LNCAP (cell line): ENCODE measurements around the gene TAF5L.
A peak's percentile ranks its signal among the peaks of the same experiment; 100 is the strongest.

Source experiments
- CTCF ChIP-seq: fragments of 450-650 bp; IDR thresholded peaks from 2 replicates; pipeline ENCODE4 v1.5.1; 2017; ENCODE audit warnings: mild to moderate bottlenecking

TAF5L gene

GRCh38 chr1:229561141-229561540, 64.8 kb downstream of the TAF5L start:
- no peak for TF ChIP-seq CTCF

GRCh38 chr1:229558460-229559335, 67.2 kb downstream of the TAF5L start, which contains the start of gene ABCB10:
TSS of gene ABCB10 (minus strand) at chr1:229558707. CDS start at chr1:229558652, 55 bp downstream.
- peak; percentile 95 for TF ChIP-seq CTCF

DNA sequence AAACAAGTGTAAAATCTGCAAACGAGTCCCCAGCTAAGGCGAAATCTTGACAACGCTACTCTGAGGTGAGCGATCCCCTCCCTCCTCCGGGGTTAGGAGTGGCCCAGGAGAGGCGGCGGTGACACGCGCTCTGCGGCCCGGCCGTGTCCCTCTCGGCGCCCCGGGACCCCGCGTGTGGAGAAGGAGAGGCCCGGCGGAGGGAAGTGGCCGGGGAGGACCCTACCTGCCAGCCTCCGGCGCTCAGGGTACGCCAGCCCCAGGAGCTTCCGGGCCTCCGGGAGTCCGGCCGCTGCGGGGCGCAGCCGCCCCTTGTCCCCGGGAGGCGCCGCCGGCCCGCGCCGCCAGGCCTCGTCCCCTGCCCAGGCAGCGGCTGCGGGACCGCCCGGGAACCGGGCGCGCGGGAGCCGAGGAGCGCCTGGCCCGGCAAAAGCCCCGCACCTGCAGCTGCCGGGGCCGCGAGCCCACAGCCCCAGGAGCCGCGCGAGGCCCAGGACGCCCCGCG, 68.0 kb downstream of the TAF5L start:
- 0 out of 2 replicates have a peak, but pooled peaks have one; percentile 25 for TF ChIP-seq CTCF

DNA sequence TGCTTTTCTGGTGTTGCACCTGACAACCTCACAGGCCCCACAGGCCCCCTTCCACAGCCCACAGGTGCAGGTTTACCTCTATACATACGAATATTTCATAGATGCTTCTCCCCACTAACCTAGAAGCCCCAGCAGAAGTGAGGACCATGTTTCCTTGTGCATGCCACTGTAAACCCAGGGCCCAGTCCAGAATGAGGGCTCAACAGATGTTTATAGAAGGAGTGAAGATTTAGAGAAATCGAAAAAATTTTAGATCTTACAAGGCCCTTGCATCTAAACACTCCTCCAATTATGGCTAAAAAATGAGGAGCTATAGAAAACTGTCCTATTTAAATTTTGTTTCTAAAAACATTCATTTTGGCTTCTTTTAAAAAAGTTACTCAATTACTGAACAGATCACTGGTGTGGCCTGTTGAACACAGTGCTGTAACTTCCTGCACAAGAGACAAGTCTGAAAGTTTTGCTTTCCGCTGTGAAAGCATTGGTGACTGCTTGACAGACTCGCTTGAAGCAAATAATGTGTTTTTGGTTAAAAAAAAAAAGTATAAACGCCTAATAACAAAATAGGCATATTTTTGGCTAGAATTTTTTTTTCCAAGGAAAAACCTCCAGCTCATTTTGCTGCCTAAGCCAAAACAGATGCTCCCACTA, 68.6 kb downstream of the TAF5L start:
- TF ChIP-seq CTCF: no peak

DNA sequence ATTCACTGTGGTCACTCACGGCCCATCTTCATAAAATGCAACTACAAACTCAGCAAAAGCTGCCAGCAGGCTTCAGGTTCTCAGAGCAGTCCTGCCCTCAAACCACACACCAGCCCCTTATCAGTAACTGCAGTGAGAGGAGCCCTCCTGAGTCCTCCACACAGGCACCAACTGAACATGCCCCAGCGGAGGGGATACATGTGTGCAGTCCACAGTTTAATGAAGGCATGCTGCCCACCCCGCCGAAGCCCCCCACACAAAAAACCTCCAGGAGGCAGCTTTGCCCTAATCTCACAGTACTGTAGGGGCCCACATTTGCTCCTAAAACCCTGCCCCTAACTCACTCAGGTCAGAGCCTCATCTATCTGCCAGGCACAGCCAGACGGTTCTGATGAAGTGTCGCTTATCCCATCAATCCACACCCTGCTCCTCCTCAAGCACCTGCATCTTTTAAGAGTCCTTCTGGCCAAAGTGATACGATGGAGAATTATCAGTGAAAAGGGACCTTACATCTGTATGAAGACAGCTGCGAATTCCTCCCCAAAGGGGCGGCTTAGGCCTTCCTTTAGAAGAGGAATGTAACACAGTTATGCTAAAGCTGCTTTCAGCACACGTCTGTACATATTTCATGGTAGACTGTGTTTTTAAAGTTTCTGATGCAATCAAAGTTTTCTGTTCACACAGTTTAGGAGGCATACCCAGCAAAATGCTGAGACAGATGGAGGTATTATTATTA, 70.9 kb downstream of the TAF5L start:
- TF ChIP-seq CTCF: no peak

GRCh38 chr1:229553621-229554130, 72.2 kb downstream of the TAF5L start:
- TF ChIP-seq CTCF: no peak

DNA sequence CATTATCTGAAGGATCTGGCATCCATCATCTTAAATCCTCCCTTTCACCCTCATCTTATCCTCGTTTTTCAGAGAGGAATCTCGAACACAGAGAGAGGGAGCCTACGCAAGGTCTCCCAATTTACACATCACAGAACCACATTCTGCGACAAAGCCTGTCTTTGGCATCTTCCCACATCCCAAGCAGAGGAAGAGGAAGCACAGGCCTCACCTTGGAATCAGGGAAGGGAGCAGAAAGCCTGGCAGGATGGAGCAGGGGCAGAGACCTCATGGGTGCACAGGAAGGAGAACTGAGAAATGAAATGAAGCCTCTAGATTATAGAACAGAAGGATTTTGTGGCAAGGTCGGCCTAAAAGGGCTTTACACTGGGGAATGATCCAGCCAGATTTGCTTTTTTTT, 73.2 kb downstream of the TAF5L start:
- TF ChIP-seq CTCF: no peak
